T-helper 2 cell treated with Interferon-gamma antibody and Interleukin-4, amounts not matched to agents 5 μg/mL and 100 μg/mL, for 36 hours (primary cell): ENCODE measurements around the gene TGM5.
"Not testable (repeated sequence)": the region's sequence is repeated elsewhere in the genome, so short reads cannot be mapped to it uniquely, and the experiment has no call there.

Source experiments
- DNase-seq: peaks from one replicate; pipeline ENCODE4 v3.0.0; 2021; ENCODE audit warnings: low spot score
- H3K27ac Mint-ChIP-seq: one replicate; pipeline ENCODE4 v1.8.0; 2021; ENCODE audit warnings: mild to moderate bottlenecking, mixed read lengths
- H3K27me3 Mint-ChIP-seq: one replicate; pipeline ENCODE4 v1.8.0; 2021; ENCODE audit warnings: low read depth, mixed read lengths
- H3K36me3 Mint-ChIP-seq: one replicate; pipeline ENCODE4 v1.8.0; 2021; ENCODE audit warnings: low read depth, mixed read lengths
- H3K4me1 Mint-ChIP-seq: one replicate; pipeline ENCODE4 v1.8.0; 2021; ENCODE audit warnings: low read depth, mixed read lengths
- H3K4me3 Mint-ChIP-seq: one replicate; pipeline ENCODE4 v1.8.0; 2022; ENCODE audit warnings: mild to moderate bottlenecking, moderate library complexity, mixed read lengths
- H3K9me3 Mint-ChIP-seq: one replicate; pipeline ENCODE4 v1.8.0; 2021; ENCODE audit warnings: mixed read lengths

The TGM5 gene

DNA sequence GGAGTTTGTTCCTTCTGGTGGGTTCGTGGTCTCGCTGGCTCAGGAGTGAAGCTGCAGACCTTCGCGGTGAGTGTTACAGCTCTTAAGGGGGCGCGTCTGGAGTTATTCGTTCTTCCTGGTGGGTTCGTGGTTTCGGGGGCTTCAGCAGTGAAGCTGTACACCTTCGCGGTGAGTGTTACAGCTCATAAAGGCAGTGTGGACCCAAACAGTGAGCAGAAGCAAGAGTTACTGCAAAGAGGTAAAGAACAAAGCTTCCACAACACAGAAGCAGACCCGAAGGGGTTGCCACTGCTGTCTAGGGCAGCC lies 40.8 kb downstream of the TGM5 start:
- not testable (repeated sequence) for H3K27ac Mint-ChIP-seq, H3K4me1 Mint-ChIP-seq, H3K4me3 Mint-ChIP-seq, H3K36me3 Mint-ChIP-seq, DNase-seq, H3K9me3 Mint-ChIP-seq
- peaks cover 14% of the 10 kb centered on the region for H3K27me3 Mint-ChIP-seq

DNA sequence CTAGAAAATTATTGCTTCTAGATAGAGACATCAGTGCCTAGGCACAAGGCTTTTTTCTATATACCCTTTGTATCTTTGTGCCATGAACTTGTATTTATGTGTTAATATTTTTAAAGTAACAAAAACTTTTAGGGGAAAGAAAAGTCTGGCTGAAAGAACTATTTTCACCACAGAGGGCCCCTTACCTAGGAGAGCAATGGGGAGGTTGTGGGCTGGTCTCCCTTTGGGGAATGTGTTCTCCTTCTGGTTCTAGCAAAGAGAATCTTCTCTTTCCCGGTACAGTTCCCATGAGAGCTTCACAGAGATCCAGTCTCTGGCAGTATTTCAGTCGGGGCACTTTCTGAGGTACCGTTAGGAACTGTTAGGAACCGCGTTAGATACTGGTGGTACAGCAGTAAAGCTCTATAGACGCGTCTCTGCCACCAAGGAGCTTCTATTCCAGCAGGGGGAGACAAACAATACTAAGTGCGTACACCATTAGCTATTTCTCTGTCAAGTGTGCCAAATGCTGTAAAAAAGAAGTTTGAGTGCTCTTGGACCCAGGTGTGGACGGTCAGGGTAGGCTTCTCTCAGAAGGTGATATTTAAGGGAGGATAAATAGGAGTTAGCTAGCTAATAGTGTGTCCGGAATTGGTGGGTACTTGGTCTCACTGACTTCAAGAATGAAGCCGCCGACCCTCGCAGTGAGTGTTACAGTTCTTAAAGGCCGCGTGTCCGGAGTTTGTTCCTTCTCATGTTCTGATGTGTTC lies 41.4 kb downstream of the TGM5 start:
- DNase-seq, result peak; percentile 37
- H3K4me1 Mint-ChIP-seq, result peaks cover 5% of the 10 kb centered on the region
- H3K9me3 Mint-ChIP-seq, result no peaks in the 10 kb centered on the region
- no peak overlapping the region for H3K27ac Mint-ChIP-seq
- peaks cover 14% of the 10 kb centered on the region for H3K27me3 Mint-ChIP-seq
- no peak overlapping the region for H3K4me3 Mint-ChIP-seq
- H3K36me3 Mint-ChIP-seq, result no peaks in the 10 kb centered on the region

DNA sequence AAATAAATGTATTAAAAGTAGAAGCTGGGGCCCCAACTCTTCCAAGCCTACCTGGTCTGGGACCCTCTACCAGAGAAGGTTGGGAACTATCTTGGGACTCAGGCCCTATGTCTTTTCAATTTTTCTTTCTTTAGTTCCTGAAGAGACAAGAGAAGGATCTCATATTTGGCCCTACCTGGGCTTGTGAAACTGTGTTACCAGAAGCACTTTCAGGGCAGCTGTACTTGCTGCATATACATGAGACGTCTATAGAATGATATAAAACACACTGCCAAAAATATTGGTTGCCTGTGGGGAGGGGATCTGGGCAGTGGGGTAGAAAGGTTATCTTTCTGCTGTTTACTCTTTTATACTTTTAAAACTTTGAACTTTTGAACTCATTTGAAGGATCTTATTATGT lies 45.3 kb downstream of the TGM5 start:
- H3K36me3 Mint-ChIP-seq, result no peaks in the 10 kb centered on the region
- no peak overlapping the region for H3K27ac Mint-ChIP-seq
- no peak overlapping the region for H3K4me3 Mint-ChIP-seq
- DNase-seq, result no peak
- peaks cover 5% of the 10 kb centered on the region for H3K4me1 Mint-ChIP-seq
- H3K9me3 Mint-ChIP-seq, result peaks cover 4% of the 10 kb centered on the region
- H3K27me3 Mint-ChIP-seq, result peaks cover 18% of the 10 kb centered on the region

DNA sequence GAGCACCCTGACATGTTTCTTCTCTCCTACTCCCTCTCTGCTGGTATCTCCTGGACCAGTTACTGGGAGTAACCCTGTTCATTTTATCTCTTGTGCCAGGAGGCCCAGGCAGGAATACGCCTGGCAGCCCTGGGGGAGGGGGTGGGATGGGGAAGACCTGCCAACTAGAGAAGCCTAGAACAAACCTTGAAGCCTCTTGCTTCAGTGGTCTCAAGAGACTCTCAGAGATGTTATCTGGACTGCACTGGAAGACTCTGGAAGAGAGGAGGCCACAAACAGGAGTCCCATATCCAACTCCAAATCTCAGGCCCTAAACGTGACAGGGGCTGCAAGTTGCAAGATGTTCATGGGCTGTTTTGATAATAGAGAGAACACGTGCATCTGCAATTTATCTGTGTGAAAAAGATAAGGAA lies 45.7 kb downstream of the TGM5 start, which contains the start of gene EPB42:
EPB42 (minus strand) TSS at position 28 of the 413 bp plus-strand sequence. CDS start 193 bp downstream, outside the sequence.
- peaks cover 5% of the 10 kb centered on the region for H3K4me1 Mint-ChIP-seq
- peaks cover 18% of the 10 kb centered on the region for H3K27me3 Mint-ChIP-seq
- H3K27ac Mint-ChIP-seq, result no peak within 1 kb of the TSS
- H3K36me3 Mint-ChIP-seq, result no peaks in the 10 kb centered on the region
- no peak for DNase-seq
- no peak within 1 kb of the TSS for H3K4me3 Mint-ChIP-seq
- H3K9me3 Mint-ChIP-seq, result peaks cover 4% of the 10 kb centered on the region

DNA sequence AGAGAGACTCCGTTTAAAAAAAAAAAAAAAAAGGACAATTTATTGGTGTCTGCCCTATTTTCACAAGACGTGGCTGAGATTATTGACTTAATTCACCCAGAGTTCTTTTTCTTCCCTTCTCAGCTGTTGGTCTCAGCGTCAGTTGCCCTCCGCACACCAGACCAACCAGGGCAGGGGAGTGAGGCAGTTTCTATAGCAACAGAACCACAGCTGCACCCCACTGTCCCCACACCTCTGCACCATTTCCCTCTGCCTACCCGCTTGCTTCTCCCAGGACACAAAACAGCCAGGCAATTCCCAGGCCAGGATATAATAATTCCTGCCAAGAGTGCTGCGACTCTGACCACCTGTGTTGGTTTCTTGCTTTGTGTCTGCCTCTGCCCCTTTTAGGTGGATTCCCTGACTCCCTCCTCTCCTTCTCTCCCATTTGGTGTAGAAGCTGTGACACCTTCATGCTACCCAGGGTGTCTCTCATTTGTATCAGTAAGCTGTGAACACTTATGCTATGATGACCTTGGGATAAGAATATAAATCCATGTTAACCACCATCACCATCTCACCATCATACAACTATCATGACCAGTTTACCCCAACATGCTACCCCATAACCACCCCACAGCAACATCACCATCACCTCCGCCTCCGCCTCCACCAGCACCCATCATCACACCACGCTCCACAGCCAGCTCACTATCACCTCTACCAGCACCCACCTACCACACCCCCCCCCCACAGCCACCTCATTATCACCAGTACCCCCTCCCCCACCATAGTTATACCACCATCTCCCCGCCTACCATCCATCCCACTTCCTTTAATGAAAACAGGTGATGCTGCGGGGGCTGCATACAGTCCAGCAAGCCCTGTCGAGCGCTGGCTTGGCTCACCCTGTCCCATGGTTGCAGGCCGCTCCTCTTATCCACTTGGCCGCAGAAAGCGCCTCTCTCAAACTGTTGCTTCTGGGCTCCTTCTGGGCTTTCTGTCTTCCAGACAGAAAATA lies 46.5 kb downstream of the TGM5 start:
- no peak overlapping the region for H3K4me3 Mint-ChIP-seq
- no peak for DNase-seq
- H3K4me1 Mint-ChIP-seq, result no peaks in the 10 kb centered on the region
- H3K9me3 Mint-ChIP-seq, result peaks cover 4% of the 10 kb centered on the region
- no peaks in the 10 kb centered on the region for H3K36me3 Mint-ChIP-seq
- peaks cover 18% of the 10 kb centered on the region for H3K27me3 Mint-ChIP-seq
- H3K27ac Mint-ChIP-seq, result no peak overlapping the region

DNA sequence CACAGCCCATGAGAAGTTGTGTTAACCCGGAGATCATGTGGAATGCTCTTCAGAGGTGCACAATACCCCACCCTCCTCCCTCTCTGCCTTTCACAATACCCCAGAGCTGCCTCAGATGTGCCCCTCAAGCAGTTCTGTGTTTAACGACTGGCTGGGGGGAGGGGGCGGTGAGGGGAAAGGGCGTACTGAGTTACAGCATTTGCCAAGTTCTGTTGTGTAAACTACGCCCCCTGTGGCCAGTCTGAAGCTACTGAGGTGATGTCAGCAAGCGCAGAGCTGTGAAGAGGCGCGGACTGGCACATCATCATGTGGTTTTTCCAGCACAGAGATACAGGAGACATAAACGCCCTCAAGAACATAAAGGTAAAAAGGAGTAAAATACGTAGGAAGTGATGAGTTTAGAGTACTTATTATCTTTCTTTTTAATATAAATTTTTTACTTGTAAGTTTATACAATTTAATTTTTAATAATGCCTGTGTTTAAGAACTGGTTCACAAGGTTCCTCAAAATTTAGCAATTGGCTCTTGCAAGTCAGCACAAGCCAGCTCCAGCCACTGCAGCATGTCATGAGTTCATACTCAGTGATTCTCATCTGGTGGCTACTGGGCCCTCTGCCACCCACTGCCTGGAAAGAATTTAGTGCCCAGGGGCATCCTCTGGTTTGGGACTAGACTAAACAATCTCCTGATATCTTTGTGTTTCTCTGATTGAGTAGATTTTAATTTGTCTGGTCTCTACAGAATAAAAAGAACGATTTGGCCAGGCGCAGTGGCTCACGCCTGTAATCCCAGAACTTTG lies 47.6 kb downstream of the TGM5 start:
- peaks cover 13% of the 10 kb centered on the region for H3K27me3 Mint-ChIP-seq
- H3K4me3 Mint-ChIP-seq, result no peak overlapping the region
- no peaks in the 10 kb centered on the region for H3K4me1 Mint-ChIP-seq
- peaks cover 4% of the 10 kb centered on the region for H3K9me3 Mint-ChIP-seq
- DNase-seq, result no peak
- H3K36me3 Mint-ChIP-seq, result no peaks in the 10 kb centered on the region
- H3K27ac Mint-ChIP-seq, result no peak overlapping the region

DNA sequence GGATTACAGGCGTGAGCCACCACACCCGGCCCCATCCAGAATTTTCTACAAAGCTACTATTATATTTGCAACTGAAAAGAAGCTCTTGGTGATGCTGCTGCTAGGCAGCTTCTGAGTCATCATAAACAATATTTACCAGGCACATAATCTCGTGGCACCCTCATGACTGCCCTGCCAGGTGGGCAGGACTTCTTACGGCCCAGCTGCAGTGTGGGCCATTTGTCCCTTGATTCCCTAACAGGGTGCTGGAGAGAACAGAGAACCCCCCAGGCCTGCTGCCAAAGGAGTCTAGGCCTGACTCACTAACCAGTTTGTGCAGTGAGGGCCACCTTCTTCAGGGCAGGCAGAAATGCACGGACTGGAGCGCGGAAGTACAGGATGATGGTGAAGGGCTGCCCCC lies 50.8 kb downstream of the TGM5 start:
- Mint-ChIP-seq H3K27me3 (peaks cover 4% of the 10 kb centered on the region), H3K27ac (no peak overlapping the region), H3K4me1 (no peaks in the 10 kb centered on the region), H3K4me3 (no peak overlapping the region), H3K9me3 (peaks cover 4% of the 10 kb centered on the region), H3K36me3 (no peaks in the 10 kb centered on the region)
- DNase-seq, result no peak

DNA sequence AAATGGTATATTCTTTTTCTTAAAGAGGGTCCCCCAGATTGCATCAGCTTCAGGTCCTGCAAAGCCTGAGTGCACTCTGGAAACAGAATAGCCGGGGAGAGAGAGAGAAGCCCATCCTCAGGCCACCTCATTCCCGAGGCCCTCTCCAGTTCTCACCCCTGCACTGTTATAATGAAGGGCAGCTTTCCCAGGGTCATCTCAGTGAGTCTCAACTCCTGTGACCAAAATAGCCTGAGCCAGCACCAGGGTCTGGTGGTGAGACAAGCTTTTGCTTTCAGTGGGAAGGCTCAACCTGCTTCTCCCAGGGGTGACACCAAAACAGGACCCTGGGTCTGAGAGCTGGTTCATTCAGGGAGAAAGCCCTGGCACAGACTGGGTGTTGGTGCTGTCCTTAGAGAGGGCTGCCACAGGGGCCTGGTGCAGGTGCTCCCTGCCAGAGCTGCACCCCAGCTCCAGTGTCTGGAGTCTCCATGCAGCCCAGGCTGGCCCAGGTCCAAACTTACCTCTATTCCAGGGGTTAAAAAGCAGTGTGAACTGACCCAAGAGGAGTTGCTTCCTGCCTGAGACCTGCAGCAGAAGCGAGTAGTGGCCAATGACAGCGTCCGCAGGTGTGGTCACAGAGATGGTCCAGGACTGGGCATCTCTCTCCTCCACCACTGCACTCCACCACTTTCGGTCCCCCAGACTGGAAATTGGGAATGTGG lies 52.0 kb downstream of the TGM5 start:
- Mint-ChIP-seq H3K36me3 (no peaks in the 10 kb centered on the region), H3K27ac (no peak overlapping the region), H3K4me3 (no peak overlapping the region), H3K27me3 (peaks cover 4% of the 10 kb centered on the region), H3K4me1 (no peaks in the 10 kb centered on the region), H3K9me3 (peaks cover 4% of the 10 kb centered on the region)
- DNase-seq, result no peak

DNA sequence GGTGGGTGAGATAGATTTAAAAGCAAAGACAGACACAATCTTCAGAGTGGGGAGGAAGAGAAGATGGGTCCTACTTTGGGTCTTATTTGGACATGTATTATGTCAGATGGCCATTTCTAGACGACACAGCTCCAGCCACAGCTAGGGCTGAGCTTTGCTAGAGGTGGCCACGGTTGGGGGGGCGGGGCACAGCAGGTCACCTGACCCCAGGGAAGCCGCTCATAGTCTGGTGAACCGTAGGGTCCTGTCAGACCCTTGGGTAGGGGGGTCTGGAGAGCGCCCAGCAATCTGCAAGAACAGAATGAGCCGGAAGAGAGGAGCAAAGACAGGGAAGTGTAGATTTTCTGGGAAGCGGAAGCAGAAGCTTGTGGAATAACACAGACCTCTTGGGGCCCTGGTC lies 52.6 kb downstream of the TGM5 start:
- Mint-ChIP-seq H3K9me3 (peaks cover 4% of the 10 kb centered on the region), H3K27me3 (peaks cover 4% of the 10 kb centered on the region), H3K27ac (no peak overlapping the region), H3K4me1 (no peaks in the 10 kb centered on the region), H3K36me3 (no peaks in the 10 kb centered on the region), H3K4me3 (no peak overlapping the region)
- DNase-seq, result no peak

DNA sequence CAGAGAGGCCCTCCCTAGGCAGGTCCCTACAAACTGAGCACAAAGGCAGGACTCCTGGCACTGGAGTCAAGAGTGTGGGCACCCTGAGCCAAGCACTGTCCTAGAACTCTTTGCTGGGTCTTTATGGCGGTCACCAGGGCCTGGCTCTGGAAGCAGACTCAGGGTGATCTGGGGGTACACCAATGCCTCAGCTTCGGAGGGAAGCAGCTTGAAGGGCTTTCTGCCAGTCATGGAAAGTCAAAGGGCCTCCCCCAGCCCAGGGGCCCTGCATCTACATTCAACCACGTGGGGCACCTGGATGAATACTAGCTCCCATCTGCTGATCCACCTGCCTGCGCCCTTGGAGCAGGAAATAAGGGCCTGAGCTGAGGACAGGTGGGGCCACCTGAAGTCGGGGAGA lies 53.3 kb downstream of the TGM5 start:
- Mint-ChIP-seq H3K4me3 (no peak overlapping the region), H3K9me3 (peaks cover 4% of the 10 kb centered on the region)

DNA sequence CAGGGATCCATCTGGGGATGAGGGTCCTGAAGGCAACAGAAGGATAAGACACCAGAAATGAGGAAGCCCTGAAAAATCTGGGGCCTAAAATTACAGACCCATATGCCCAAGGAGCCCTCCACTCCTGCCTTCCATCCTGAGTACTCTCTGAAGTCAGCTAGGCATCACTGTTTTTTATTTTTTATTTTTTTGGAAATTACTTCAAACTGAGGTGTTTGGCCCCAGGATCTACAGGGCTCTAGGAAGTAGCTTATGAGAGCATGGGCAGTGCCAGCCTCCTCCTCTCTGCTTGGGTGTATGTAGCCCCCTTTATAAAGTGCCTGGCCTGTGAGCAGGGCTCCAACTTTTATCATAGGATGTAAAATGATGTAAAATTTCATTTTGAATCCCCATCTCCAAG lies 53.8 kb downstream of the TGM5 start:
- no peaks in the 10 kb centered on the region for H3K36me3 Mint-ChIP-seq
- H3K4me3 Mint-ChIP-seq, result no peak overlapping the region
- H3K9me3 Mint-ChIP-seq, result peaks cover 4% of the 10 kb centered on the region
- H3K27ac Mint-ChIP-seq, result no peak overlapping the region
- H3K4me1 Mint-ChIP-seq, result no peaks in the 10 kb centered on the region
- H3K27me3 Mint-ChIP-seq, result peaks cover 10% of the 10 kb centered on the region
- DNase-seq, result no peak

More for the DNA sequence above, 53.3 kb downstream of the TGM5 start:
- DNase-seq, result no peak
- Mint-ChIP-seq H3K36me3 (no peaks in the 10 kb centered on the region), H3K27me3 (peaks cover 10% of the 10 kb centered on the region), H3K4me1 (no peaks in the 10 kb centered on the region), H3K27ac (no peak overlapping the region)

DNA sequence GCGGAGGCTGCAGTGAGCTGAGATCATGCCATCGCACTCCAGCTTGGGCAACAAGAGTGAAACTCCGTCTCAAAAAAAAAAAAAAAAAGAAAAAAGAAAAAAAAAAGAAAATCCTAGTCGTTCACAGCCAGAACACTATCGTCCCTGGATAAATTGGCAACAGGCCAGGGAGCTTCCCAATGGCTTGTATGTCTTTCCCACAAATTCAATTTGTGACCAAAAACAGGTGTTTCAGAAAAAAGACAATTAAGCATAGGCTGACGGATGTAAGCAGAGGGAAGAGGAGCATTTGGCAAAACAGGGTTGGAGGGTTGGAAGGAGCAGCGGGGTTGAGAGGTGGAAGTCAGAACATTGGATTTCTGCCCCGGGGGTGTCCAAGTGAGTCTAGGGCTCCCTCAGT lies 54.4 kb downstream of the TGM5 start:
- Mint-ChIP-seq H3K4me1 (no peaks in the 10 kb centered on the region), H3K27me3 (peaks cover 13% of the 10 kb centered on the region)

DNA sequence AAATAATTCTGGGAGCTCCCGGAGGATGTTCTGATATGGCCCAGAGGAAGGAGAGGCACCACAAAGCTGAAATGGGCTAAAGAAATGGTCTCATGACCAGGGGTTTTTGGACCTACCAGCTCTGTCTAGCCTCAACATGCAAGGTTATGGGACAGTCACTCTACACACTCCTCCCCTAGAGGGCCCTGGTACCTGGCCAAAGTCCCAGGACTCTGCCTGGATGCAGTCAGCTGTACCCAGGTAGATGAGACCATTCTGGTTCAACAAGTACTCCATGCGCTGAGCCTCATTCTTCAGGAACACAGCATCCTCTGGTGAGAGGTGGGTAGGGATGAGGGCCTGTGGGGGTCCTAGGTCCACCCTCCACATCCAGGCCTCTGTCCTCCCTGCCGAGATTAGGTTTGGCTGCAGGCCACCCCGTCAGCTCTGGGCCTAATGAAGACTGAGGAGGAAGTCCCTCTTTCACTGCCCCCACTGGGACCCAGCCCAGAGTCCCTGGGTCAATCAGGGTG lies 55.4 kb downstream of the TGM5 start:
- no peak for DNase-seq
- no peak overlapping the region for H3K4me3 Mint-ChIP-seq
- no peaks in the 10 kb centered on the region for H3K9me3 Mint-ChIP-seq
- H3K27me3 Mint-ChIP-seq, result peaks cover 9% of the 10 kb centered on the region
- H3K27ac Mint-ChIP-seq, result no peak overlapping the region
- no peaks in the 10 kb centered on the region for H3K36me3 Mint-ChIP-seq
- H3K4me1 Mint-ChIP-seq, result no peaks in the 10 kb centered on the region

More for the DNA sequence above, 54.4 kb downstream of the TGM5 start:
- DNase-seq, result no peak
- Mint-ChIP-seq H3K4me3 (no peak overlapping the region), H3K9me3 (peaks cover 4% of the 10 kb centered on the region), H3K36me3 (no peaks in the 10 kb centered on the region), H3K27ac (no peak overlapping the region)
